ENCODE data around the gene PVALEF. TPM values are rescaled to one million over a fixed set of nuclear protein-coding genes. Genes with fewer than 3 reads are reported as not detected.

The PVALEF gene
- total RNA-seq, 5 donors from 2014 or later (not counting 1 experiment from before 2014, with no cell fraction given), result not detected

GRCh38 chr17:81197409-81197795 lies 32.1 kb downstream of the PVALEF start:
- DNase-seq (no peak), ATAC-seq (replicated peaks in 1 of 4) (no peak)
- CTCF ChIA-PET, result no interaction called here
- Mint-ChIP-seq H3K4me3 (no peak overlapping the region), H3K27me3 (no peaks in the 10 kb centered on the region), H3K36me3 (no peaks in the 10 kb centered on the region), H3K9me3 (no peaks in the 10 kb centered on the region), H3K27ac (no peak overlapping the region), H3K4me1 (no peaks in the 10 kb centered on the region)
- Histone ChIP-seq H3K4me3 (ENCODE audit: control insufficient read depth in 1 of 2, extremely low read depth in 1 of 2, low read length in 1 of 2) (no peak overlapping the region), H3K9me3 (no peaks in the 10 kb centered on the region), H3K4me1 (ENCODE audit: control insufficient read depth in 1 of 2, extremely low read depth in 1 of 2, insufficient read depth in 2 of 2, low read length in 2 of 2) (no peaks in the 10 kb centered on the region), H3K36me3 (ENCODE audit: control insufficient read depth in 2 of 2, extremely low read depth in 1 of 2, insufficient read depth in 1 of 2, low read length in 1 of 2) (peaks cover 5 to 21% of the 10 kb centered on the region in 2 donors), H3K27me3 (replicated peaks in 1 of 2; ENCODE audit: control insufficient read depth in 2 of 2, extremely low read depth in 1 of 2, insufficient read depth in 2 of 2, low read length in 1 of 2) (no peaks in the 10 kb centered on the region), H3K27ac (ENCODE audit: low read length) (no peak overlapping the region)
- POLR2A ChIA-PET, result no interaction called here
- 83% methylated on average over 9 of the region's 14 CpGs for WGBS (ENCODE audit: insufficient coverage)

- ATAC-seq (replicated peaks in 1 of 4) (no peak), DNase-seq (no peak)
- Mint-ChIP-seq H3K27ac (no peak overlapping the region), H3K36me3 (no peaks in the 10 kb centered on the region), H3K4me3 (no peak overlapping the region), H3K9me3 (no peaks in the 10 kb centered on the region), H3K27me3 (no peaks in the 10 kb centered on the region), H3K4me1 (no peaks in the 10 kb centered on the region)
- Histone ChIP-seq H3K27me3 (replicated peaks in 1 of 2; ENCODE audit: control insufficient read depth in 2 of 2, extremely low read depth in 1 of 2, insufficient read depth in 2 of 2, low read length in 1 of 2) (no peaks in the 10 kb centered on the region), H3K9me3 (no peaks in the 10 kb centered on the region), H3K4me3 (ENCODE audit: control insufficient read depth in 1 of 2, extremely low read depth in 1 of 2, low read length in 1 of 2) (no peak overlapping the region), H3K4me1 (ENCODE audit: control insufficient read depth in 1 of 2, extremely low read depth in 1 of 2, insufficient read depth in 2 of 2, low read length in 2 of 2) (no peaks in the 10 kb centered on the region), H3K27ac (ENCODE audit: low read length) (no peak overlapping the region), H3K36me3 (ENCODE audit: control insufficient read depth in 2 of 2, extremely low read depth in 1 of 2, insufficient read depth in 1 of 2, low read length in 1 of 2) (peaks cover 5 to 22% of the 10 kb centered on the region in 2 donors)
- ChIA-PET CTCF (no interaction called here), POLR2A (no interaction called here)
- WGBS (ENCODE audit: insufficient coverage), result 92% methylated on average over 20 of the region's 21 CpGs
Observed at GRCh38 chr17:81197831-81198490, 32.7 kb downstream of the PVALEF start.

GRCh38 chr17:81198826-81199481 lies 33.6 kb downstream of the PVALEF start:
- H3K36me3 ChIP-seq (ENCODE audit: control insufficient read depth in 2 of 2, extremely low read depth in 1 of 2, insufficient read depth in 1 of 2, low read length in 1 of 2), result peaks cover 5 to 20% of the 10 kb centered on the region in 2 donors
- ChIA-PET POLR2A (no interaction called here), CTCF (no interaction called here)
- Mint-ChIP-seq H3K27me3 (no peaks in the 10 kb centered on the region), H3K4me1 (no peaks in the 10 kb centered on the region), H3K9me3 (no peaks in the 10 kb centered on the region), H3K27ac (no peak overlapping the region), H3K36me3 (no peaks in the 10 kb centered on the region), H3K4me3 (no peak overlapping the region)
- 94% methylated on average over 20 of the region's 22 CpGs for WGBS (ENCODE audit: insufficient coverage)
- no peak for DNase-seq
- no peaks in the 10 kb centered on the region for H3K27me3 ChIP-seq (replicated peaks in 1 of 2; ENCODE audit: control insufficient read depth in 2 of 2, extremely low read depth in 1 of 2, insufficient read depth in 2 of 2, low read length in 1 of 2)
- H3K4me1 ChIP-seq (ENCODE audit: control insufficient read depth in 1 of 2, extremely low read depth in 1 of 2, insufficient read depth in 2 of 2, low read length in 2 of 2), result no peaks in the 10 kb centered on the region
- H3K27ac ChIP-seq (ENCODE audit: low read length), result no peak overlapping the region
- H3K9me3 ChIP-seq, result no peaks in the 10 kb centered on the region
- no peak overlapping the region for H3K4me3 ChIP-seq (ENCODE audit: control insufficient read depth in 1 of 2, extremely low read depth in 1 of 2, low read length in 1 of 2)
- no peak for ATAC-seq (replicated peaks in 1 of 4)

- 95% methylated on average over 18 of the region's 18 CpGs for WGBS (ENCODE audit: insufficient coverage)
Observed at GRCh38 chr17:81199482-81199830, 34.1 kb downstream of the PVALEF start.

GRCh38 chr17:81200201-81200600 lies 34.9 kb downstream of the PVALEF start:
- WGBS (ENCODE audit: insufficient coverage), result 98% methylated on average over 14 of the region's 18 CpGs
- H3K4me3 Mint-ChIP-seq, result no peak overlapping the region
- Histone ChIP-seq H3K27me3 (replicated peaks in 1 of 2; ENCODE audit: control insufficient read depth in 2 of 2, extremely low read depth in 1 of 2, insufficient read depth in 2 of 2, low read length in 1 of 2) (no peaks in the 10 kb centered on the region), H3K4me3 (ENCODE audit: control insufficient read depth in 1 of 2, extremely low read depth in 1 of 2, low read length in 1 of 2) (no peak overlapping the region), H3K36me3 (ENCODE audit: control insufficient read depth in 2 of 2, extremely low read depth in 1 of 2, insufficient read depth in 1 of 2, low read length in 1 of 2) (peaks cover 5 to 15% of the 10 kb centered on the region in 2 donors), H3K4me1 (ENCODE audit: control insufficient read depth in 1 of 2, extremely low read depth in 1 of 2, insufficient read depth in 2 of 2, low read length in 2 of 2) (no peaks in the 10 kb centered on the region), H3K9me3 (no peaks in the 10 kb centered on the region), H3K27ac (ENCODE audit: low read length) (no peak overlapping the region)
- no peaks in the 10 kb centered on the region for H3K27me3 Mint-ChIP-seq
- H3K4me1 Mint-ChIP-seq, result no peaks in the 10 kb centered on the region
- POLR2A ChIA-PET, result no interaction called here
- DNase-seq (no peak), ATAC-seq (replicated peaks in 1 of 4) (no peak)
- no peaks in the 10 kb centered on the region for H3K36me3 Mint-ChIP-seq
- CTCF ChIA-PET, result no interaction called here
- H3K27ac Mint-ChIP-seq, result no peak overlapping the region
- H3K9me3 Mint-ChIP-seq, result no peaks in the 10 kb centered on the region

More at GRCh38 chr17:81199482-81199830, 34.1 kb downstream of the PVALEF start:
- Histone ChIP-seq H3K4me3 (ENCODE audit: control insufficient read depth in 1 of 2, extremely low read depth in 1 of 2, low read length in 1 of 2) (no peak overlapping the region), H3K4me1 (ENCODE audit: control insufficient read depth in 1 of 2, extremely low read depth in 1 of 2, insufficient read depth in 2 of 2, low read length in 2 of 2) (no peaks in the 10 kb centered on the region), H3K9me3 (no peaks in the 10 kb centered on the region), H3K27ac (ENCODE audit: low read length) (no peak overlapping the region), H3K36me3 (ENCODE audit: control insufficient read depth in 2 of 2, extremely low read depth in 1 of 2, insufficient read depth in 1 of 2, low read length in 1 of 2) (peaks cover 5 to 15% of the 10 kb centered on the region in 2 donors), H3K27me3 (replicated peaks in 1 of 2; ENCODE audit: control insufficient read depth in 2 of 2, extremely low read depth in 1 of 2, insufficient read depth in 2 of 2, low read length in 1 of 2) (no peaks in the 10 kb centered on the region)
- Mint-ChIP-seq H3K27me3 (no peaks in the 10 kb centered on the region), H3K4me1 (no peaks in the 10 kb centered on the region), H3K9me3 (no peaks in the 10 kb centered on the region), H3K27ac (no peak overlapping the region), H3K36me3 (no peaks in the 10 kb centered on the region), H3K4me3 (no peak overlapping the region)
- ATAC-seq (replicated peaks in 1 of 4) (no peak), DNase-seq (no peak)
- ChIA-PET CTCF (no interaction called here), POLR2A (no interaction called here)

GRCh38 chr17:81200695-81201580 lies 35.6 kb downstream of the PVALEF start:
- H3K9me3 ChIP-seq, result no peaks in the 10 kb centered on the region
- POLR2A ChIA-PET, result no interaction called here
- ATAC-seq (replicated peaks in 1 of 4), result peak in 2 of 4 experiments; percentile 35 to 39
- no peaks in the 10 kb centered on the region for H3K4me1 ChIP-seq (ENCODE audit: control insufficient read depth in 1 of 2, extremely low read depth in 1 of 2, insufficient read depth in 2 of 2, low read length in 2 of 2)
- H3K4me1 Mint-ChIP-seq, result no peaks in the 10 kb centered on the region
- no peaks in the 10 kb centered on the region for H3K27me3 ChIP-seq (replicated peaks in 1 of 2; ENCODE audit: control insufficient read depth in 2 of 2, extremely low read depth in 1 of 2, insufficient read depth in 2 of 2, low read length in 1 of 2)
- H3K4me3 ChIP-seq (ENCODE audit: control insufficient read depth in 1 of 2, extremely low read depth in 1 of 2, low read length in 1 of 2), result no peak overlapping the region
- peaks cover 5 to 15% of the 10 kb centered on the region in 2 donors for H3K36me3 ChIP-seq (ENCODE audit: control insufficient read depth in 2 of 2, extremely low read depth in 1 of 2, insufficient read depth in 1 of 2, low read length in 1 of 2)
- 92% methylated on average over 18 of the region's 27 CpGs for WGBS (ENCODE audit: insufficient coverage)
- no peaks in the 10 kb centered on the region for H3K9me3 Mint-ChIP-seq
- H3K27ac Mint-ChIP-seq, result no peak overlapping the region
- no peaks in the 10 kb centered on the region for H3K36me3 Mint-ChIP-seq
- CTCF ChIA-PET, result interaction anchor here in 1 of 2 donors (0.6 kb wide), 1 partner anchor 41 kb away, joined by 3 read pairs; no protein-coding TSS in a partner anchor
- no peaks in the 10 kb centered on the region for H3K27me3 Mint-ChIP-seq
- H3K27ac ChIP-seq (ENCODE audit: low read length), result no peak overlapping the region
- peak in 4 of 35 experiments; percentile 17 to 34 (median 26) for DNase-seq
- no peak overlapping the region for H3K4me3 Mint-ChIP-seq

Data from T-cell (primary cell).